ENCODE measurements around the gene MPHOSPH9.

GRCh38 chr12:123282111-123282510 is 49.2 kb upstream of the MPHOSPH9 start:
- TF ChIP-seq CTCF (conservative IDR thresholded peaks at IDR 0.05 in 1 of 2, IDR thresholded peaks at IDR 0.05 in 1 of 2; ENCODE audit: low read depth in 1 of 2, low read length in 2 of 2) (no peak), EZH2 (IDR thresholded peaks at IDR 0.05; ENCODE audit: low read length, missing control alignments) (no peak)
